CD4-positive, alpha-beta T cell (primary cell): Measurements from ENCODE around the gene CSRNP2. TPM values are rescaled to one million over a fixed set of nuclear protein-coding genes. Genes with fewer than 3 reads are reported as not detected.

Experiments
- ATAC-seq: fragments of 200-7000 bp; cut with Tn5 transposase; one replicate; pipeline ENCODE4 v1.10.0; 2022; ENCODE audit warnings: mild to moderate bottlenecking; ENCODE audit not compliant: poor library complexity
- CTCF ChIA-PET: fragments of 350-600 bp; sonication (Branson Sonifier 250); formaldehyde crosslinking; loops from one replicate; lab custom pipeline; 2021; ENCODE audit warnings: antibody characterized with exemption, inconsistent platforms; lab: Charles Lee
- POLR2A ChIA-PET: fragments of 350-600 bp; sonication (Branson Sonifier 250); formaldehyde crosslinking; loops from one replicate; lab custom pipeline; 2021; ENCODE audit warnings: antibody characterized with exemption, inconsistent platforms; lab: Charles Lee
- DNase-seq, 14 experiments: peaks; one replicate each; pipeline ENCODE4 v3.0.0-alpha.2; 2013 to 2020; ENCODE audit warnings: mixed read lengths in 2 of 14
- H3K27ac ChIP-seq, 2 donors: one replicate each; pipeline versions ENCODE4 v1.5.1 to v1.7.0; 2013; ENCODE audit warnings: low read length in 2 of 2, low read depth in 1 of 2, mild to moderate bottlenecking in 1 of 2
- H3K27me3 ChIP-seq, 2 experiments: 1 replicate in 1 of 2; 2 replicates in 1 of 2; pipeline versions ENCODE4 v1.6.1 to v1.7.0; 2013; ENCODE audit warnings: low read length in 2 of 2, control low read depth in 1 of 2, mild to moderate bottlenecking in 1 of 2, moderate library complexity in 1 of 2; ENCODE audit not compliant: insufficient read depth in 2 of 2, control insufficient read depth in 1 of 2
- H3K36me3 ChIP-seq: one replicate; pipeline ENCODE4 v1.6.1; 2013; ENCODE audit warnings: low read length, control low read depth; ENCODE audit not compliant: insufficient read depth
- H3K4me1 ChIP-seq: one replicate; pipeline ENCODE4 v1.6.1; 2013; ENCODE audit warnings: low read length, control low read depth; ENCODE audit not compliant: insufficient read depth
- H3K4me3 ChIP-seq: one replicate; pipeline ENCODE4 v1.5.1; 2013; ENCODE audit warnings: mild to moderate bottlenecking, low read length, moderate library complexity
- H3K9me3 ChIP-seq, 2 experiments: 1 replicate in 1 of 2; 2 replicates in 1 of 2; pipeline versions ENCODE4 v1.6.1 to v1.7.0; 2013; ENCODE audit warnings: low read length in 2 of 2, mild to moderate bottlenecking in 2 of 2, control low read depth in 1 of 2, moderate library complexity in 1 of 2; ENCODE audit not compliant: control insufficient read depth in 1 of 2, insufficient read depth in 1 of 2
- H3K27ac Mint-ChIP-seq: one replicate; pipeline ENCODE4 v1.8.0; 2020; ENCODE audit warnings: mixed read lengths
- H3K27me3 Mint-ChIP-seq: one replicate; pipeline ENCODE4 v1.8.0; 2021; ENCODE audit warnings: mixed read lengths
- H3K36me3 Mint-ChIP-seq: one replicate; pipeline ENCODE4 v1.8.0; 2021; ENCODE audit warnings: low read depth, mixed read lengths
- H3K4me1 Mint-ChIP-seq: one replicate; pipeline ENCODE4 v1.8.0; 2021; ENCODE audit warnings: low read depth, mixed read lengths
- H3K4me3 Mint-ChIP-seq: one replicate; pipeline ENCODE4 v1.8.0; 2020; ENCODE audit warnings: mild to moderate bottlenecking, mixed read lengths
- H3K9me3 Mint-ChIP-seq: one replicate; pipeline ENCODE4 v1.8.0; 2020; ENCODE audit warnings: mixed read lengths
- intact Hi-C, 2 experiments: fragments of 100-400 bp; cut with DNase I in 1 of 2; cut with micrococcal nuclease in 1 of 2; formaldehyde crosslinking; loops; one replicate each; pipeline versions ENCODE4 v1.15.1 to v1.9.0; 2023 to 2025; cut with DNase I, micrococcal nuclease
- total RNA-seq, 174 experiments: library from RNA in 2 of 174; stranded (reverse) in 2 of 174; gene quantifications; one replicate each; pipeline ENCODE4 v1.2.3 and lab custom pipeline; 2021 to 2026
- TF ChIP-seq, protein P1 (sequence below): fragments of 200-600 bp; IDR thresholded peaks from one replicate; pipeline ENCODE4 v1.8.0; 2022; ENCODE audit warnings: antibody characterized with exemption, mild to moderate bottlenecking

CSRNP2 gene
- total RNA-seq, 2 experiments from 2014 or later: 14.4 to 16.5 TPM

DNA sequence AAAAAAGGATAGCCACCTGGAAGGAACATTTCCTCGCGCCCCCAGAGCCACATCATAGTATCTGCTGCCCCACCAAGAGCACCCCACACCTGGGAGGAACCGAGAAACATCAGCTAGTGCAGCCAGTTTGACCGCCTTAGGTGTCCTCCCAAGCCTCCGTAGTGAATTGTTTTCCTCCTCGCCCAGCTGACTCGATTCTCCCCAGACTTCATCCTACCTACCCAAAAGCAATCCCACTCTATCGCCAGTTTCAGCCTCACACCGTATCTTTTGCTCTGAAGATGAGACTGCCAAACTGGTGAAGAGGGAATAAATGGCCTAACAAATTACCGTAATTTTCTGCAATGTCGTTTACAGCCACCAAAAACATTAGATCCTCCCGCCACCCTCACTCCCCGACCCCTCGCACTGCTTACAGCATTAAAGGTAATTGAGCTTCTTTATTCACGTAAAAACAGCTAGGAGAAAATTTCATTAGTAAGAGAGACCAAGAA is 56.0 kb downstream of the CSRNP2 start:
- intact Hi-C loops: loop anchor here in 1 of 2 experiments (1.0 to 5.0 kb wide), 2 partner anchors 20 to 200 kb away; no protein-coding TSS in a partner anchor
- Histone ChIP-seq H3K36me3 (no peaks in the 10 kb centered on the region), H3K4me1 (peaks cover 45% of the 10 kb centered on the region), H3K9me3 (no peaks in the 10 kb centered on the region), H3K27ac (no peak overlapping the region), H3K27me3 (no peaks in the 10 kb centered on the region), H3K4me3 (no peak overlapping the region)
- H3K27me3 Mint-ChIP-seq: no peaks in the 10 kb centered on the region
- H3K9me3 Mint-ChIP-seq: no peaks in the 10 kb centered on the region
- TF ChIP-seq, protein P1, sequence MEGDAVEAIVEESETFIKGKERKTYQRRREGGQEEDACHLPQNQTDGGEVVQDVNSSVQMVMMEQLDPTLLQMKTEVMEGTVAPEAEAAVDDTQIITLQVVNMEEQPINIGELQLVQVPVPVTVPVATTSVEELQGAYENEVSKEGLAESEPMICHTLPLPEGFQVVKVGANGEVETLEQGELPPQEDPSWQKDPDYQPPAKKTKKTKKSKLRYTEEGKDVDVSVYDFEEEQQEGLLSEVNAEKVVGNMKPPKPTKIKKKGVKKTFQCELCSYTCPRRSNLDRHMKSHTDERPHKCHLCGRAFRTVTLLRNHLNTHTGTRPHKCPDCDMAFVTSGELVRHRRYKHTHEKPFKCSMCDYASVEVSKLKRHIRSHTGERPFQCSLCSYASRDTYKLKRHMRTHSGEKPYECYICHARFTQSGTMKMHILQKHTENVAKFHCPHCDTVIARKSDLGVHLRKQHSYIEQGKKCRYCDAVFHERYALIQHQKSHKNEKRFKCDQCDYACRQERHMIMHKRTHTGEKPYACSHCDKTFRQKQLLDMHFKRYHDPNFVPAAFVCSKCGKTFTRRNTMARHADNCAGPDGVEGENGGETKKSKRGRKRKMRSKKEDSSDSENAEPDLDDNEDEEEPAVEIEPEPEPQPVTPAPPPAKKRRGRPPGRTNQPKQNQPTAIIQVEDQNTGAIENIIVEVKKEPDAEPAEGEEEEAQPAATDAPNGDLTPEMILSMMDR: no peak
- CTCF ChIA-PET: interaction anchor here (0.7 to 1.7 kb wide), 5 partner anchors 17 to 262 kb away, joined by 3 to 6 read pairs (median 4); no protein-coding TSS in a partner anchor
- peak overlapping the region; percentile 86 for H3K4me3 Mint-ChIP-seq
- peaks cover 5% of the 10 kb centered on the region for H3K36me3 Mint-ChIP-seq
- ATAC-seq (no peak), DNase-seq (no peak)
- H3K27ac Mint-ChIP-seq: peak overlapping the region; percentile 75
- POLR2A ChIA-PET: interaction anchor here (0.7 to 3.2 kb wide), 4 partner anchors 22 to 248 kb away, joined by 3 to 14 read pairs (median 8); partner anchors contain the start of genes CSRNP2 and LETMD1
- peaks cover 50% of the 10 kb centered on the region for H3K4me1 Mint-ChIP-seq

DNA sequence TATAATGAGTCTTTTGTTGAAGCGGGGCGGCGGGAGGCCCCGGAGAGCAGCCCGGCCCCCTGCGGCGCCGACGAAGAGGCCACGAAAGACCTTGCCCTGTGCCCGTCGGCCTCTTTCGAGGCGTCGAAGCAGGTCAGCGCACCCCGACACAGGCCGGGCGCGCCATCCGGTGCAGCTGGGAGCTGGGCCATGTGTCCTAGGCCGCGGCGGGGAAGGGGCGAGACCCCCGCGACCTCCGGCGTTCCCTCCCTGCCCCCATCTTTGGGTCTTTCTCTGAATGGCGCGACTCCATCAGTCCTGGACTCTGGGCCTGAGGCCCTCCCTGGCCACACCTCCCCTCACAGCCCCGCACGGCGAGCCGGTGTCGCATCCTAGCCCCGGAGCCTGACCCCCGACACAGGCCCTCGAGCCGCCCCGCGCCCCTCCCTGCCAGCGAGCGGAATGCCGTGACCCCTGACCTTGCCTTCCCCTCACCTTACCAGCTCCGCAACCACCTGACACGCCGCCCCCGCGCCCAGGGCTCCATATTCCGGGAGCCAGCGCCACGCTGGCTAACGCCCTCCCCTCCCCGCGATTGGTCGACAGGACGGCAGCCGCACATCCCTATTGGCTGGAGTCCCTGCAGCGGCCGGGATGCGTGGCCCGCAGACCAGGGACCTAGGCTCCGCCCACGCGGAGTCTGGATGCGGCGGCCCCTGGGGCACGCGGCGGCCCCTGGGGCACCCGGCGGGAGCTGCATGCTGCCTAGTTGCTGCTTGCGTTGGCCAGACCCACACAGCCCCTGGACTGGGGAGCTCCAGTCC is 57.4 kb downstream of the CSRNP2 start, which contains the start of gene SLC11A2:
Gene SLC11A2 (minus strand): TSS at position 549 of the 803 bp plus-strand sequence. CDS start 15,656 bp downstream, outside the sequence.
- POLR2A ChIA-PET: interaction anchor here (0.5 to 3.6 kb wide), 19 partner anchors 10 to 1659 kb away, joined by 3 to 34 read pairs (median 5); partner anchors contain the start of genes ATF1, COX14, CSRNP2 and DAZAP2
- no peaks in the 10 kb centered on the region for H3K27me3 ChIP-seq
- DNase-seq (peak; percentile 80 to 96 (median 88)), ATAC-seq (peak; percentile 86)
- no peaks in the 10 kb centered on the region for H3K9me3 Mint-ChIP-seq
- peak within 1 kb of the TSS; percentile 92 for H3K27ac Mint-ChIP-seq
- intact Hi-C loops: loop anchor here (1.0 to 5.0 kb wide), 7 partner anchors 17 to 261 kb away; partner anchors contain the start of gene ATF1 (in 1 of the 2)
- H3K27me3 Mint-ChIP-seq: no peaks in the 10 kb centered on the region
- H3K4me1 ChIP-seq: peaks cover 57% of the 10 kb centered on the region
- H3K9me3 ChIP-seq: no peaks in the 10 kb centered on the region
- H3K36me3 ChIP-seq: no peaks in the 10 kb centered on the region
- CTCF ChIA-PET: interaction anchor here (0.6 to 1.6 kb wide), 6 partner anchors 15 to 261 kb away, joined by 3 to 10 read pairs (median 6); no protein-coding TSS in a partner anchor
- TF ChIP-seq, protein P1: no peak
- H3K4me1 Mint-ChIP-seq: peaks cover 63% of the 10 kb centered on the region
- peaks cover 5% of the 10 kb centered on the region for H3K36me3 Mint-ChIP-seq
- peak within 1 kb of the TSS; percentile 97 for H3K4me3 Mint-ChIP-seq
- H3K27ac ChIP-seq: peak within 1 kb of the TSS; percentile 78 to 83
- peak within 1 kb of the TSS; percentile 83 for H3K4me3 ChIP-seq

DNA sequence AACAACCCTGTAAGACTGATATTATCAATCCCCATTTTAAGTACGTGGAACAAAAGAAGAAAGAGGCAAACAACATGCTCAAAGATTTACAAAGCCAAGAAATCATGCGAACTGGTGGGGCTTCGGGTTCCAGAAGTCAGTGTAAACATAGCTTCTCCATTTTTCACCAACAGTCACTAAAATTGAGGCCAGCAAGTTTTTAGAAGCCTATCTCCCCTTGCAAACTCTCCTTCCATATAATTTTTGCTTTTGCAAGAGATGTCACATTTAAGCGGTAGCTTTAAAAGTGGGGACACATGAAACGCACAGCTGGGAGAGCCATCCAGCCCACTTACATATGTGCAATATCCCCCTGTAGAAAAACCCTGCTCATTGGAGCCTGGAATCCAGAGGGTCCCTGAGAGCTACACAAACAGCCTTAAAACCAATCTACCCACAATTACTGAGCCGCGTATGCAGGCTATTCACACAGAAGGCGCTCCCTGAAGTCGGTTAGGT is 58.0 kb downstream of the CSRNP2 start:
- peak overlapping the region; percentile 97 for H3K4me3 Mint-ChIP-seq
- H3K27me3 Mint-ChIP-seq: no peaks in the 10 kb centered on the region
- DNase-seq (peak in 1 of 14 experiments; percentile 4), ATAC-seq (no peak)
- H3K4me1 ChIP-seq: peaks cover 64% of the 10 kb centered on the region
- H3K27me3 ChIP-seq: no peaks in the 10 kb centered on the region
- TF ChIP-seq, protein P1: no peak
- ChIA-PET POLR2A (interaction anchor here (1.0 to 3.6 kb wide), 11 partner anchors 12 to 1658 kb away, joined by 3 to 34 read pairs (median 9); partner anchors contain the start of genes ATF1, COX14, CSRNP2 and DAZAP2), CTCF (interaction anchor here (1.3 to 1.6 kb wide), 5 partner anchors 16 to 261 kb away, joined by 3 to 10 read pairs (median 5); partner anchors contain the start of gene DAZAP2)
- peak overlapping the region; percentile 83 for H3K4me3 ChIP-seq
- peaks cover 10% of the 10 kb centered on the region for H3K36me3 Mint-ChIP-seq
- no peaks in the 10 kb centered on the region for H3K9me3 ChIP-seq
- peak overlapping the region; percentile 78 to 83 for H3K27ac ChIP-seq
- intact Hi-C loops: loop anchor here (1.0 to 5.0 kb wide), 6 partner anchors 16 to 261 kb away; partner anchors contain the start of gene ATF1 (in 1 of the 2)
- peak overlapping the region; percentile 92 for H3K27ac Mint-ChIP-seq
- H3K9me3 Mint-ChIP-seq: no peaks in the 10 kb centered on the region
- peaks cover 70% of the 10 kb centered on the region for H3K4me1 Mint-ChIP-seq
- H3K36me3 ChIP-seq: peaks cover 4% of the 10 kb centered on the region
